Right renal cortex interstitium (tissue), 3 donors: Measurements from ENCODE around the gene TMED7. TPM values are rescaled to one million over a fixed set of nuclear protein-coding genes. Genes with fewer than 3 reads are reported as not detected.
"Not testable (repeated sequence)": the region's sequence is repeated elsewhere in the genome, so short reads cannot be mapped to it uniquely, and the experiment has no call there.

ENCODE experiments used
- DNase-seq, 3 donors: peaks; one replicate each; pipeline ENCODE4 v3.0.0-alpha.2; 2013; ENCODE audit warnings: low read depth in 3 of 3, low spot score in 2 of 3
- polyA plus RNA-seq, 3 donors: library from polyadenylated mRNA; unstranded; fragments of 120-200 nt; gene quantifications; one replicate each; pipeline ENCODE4 v1.2.1, GENCODE V29; 2013; ENCODE audit not compliant: insufficient read length in 3 of 3

Gene TMED7
- polyA plus RNA-seq: 100 to 1,000 TPM; 103 to 106 (median 103) TPM

GRCh38 chr5:115625579-115626444 is at the start of gene TMED7:
Gene TMED7 (minus strand): TSS chr5:115626036. CDS start chr5:115625792, 244 bp downstream.
- peak; percentile 91 to 94 (median 92) for DNase-seq

GRCh38 chr5:115674782-115675181 is 48.9 kb upstream of the TMED7 start:
- DNase-seq: not testable (repeated sequence)

GRCh38 chr5:115673596-115673995 is 47.8 kb upstream of the TMED7 start:
- no peak for DNase-seq

- no peak for DNase-seq
Measured at GRCh38 chr5:115671939-115672338, 46.1 kb upstream of the TMED7 start.

GRCh38 chr5:115666023-115666422 is 40.2 kb upstream of the TMED7 start:
- no peak for DNase-seq

GRCh38 chr5:115661563-115661962 is 35.7 kb upstream of the TMED7 start:
- no peak for DNase-seq

GRCh38 chr5:115661101-115661500 is 35.3 kb upstream of the TMED7 start:
- no peak for DNase-seq

- DNase-seq: no peak
Measured at GRCh38 chr5:115657881-115658233, 32.0 kb upstream of the TMED7 start.

- DNase-seq: no peak
Measured at GRCh38 chr5:115657125-115657880, 31.5 kb upstream of the TMED7 start.

- DNase-seq: no peak
Measured at GRCh38 chr5:115656404-115656803, 30.6 kb upstream of the TMED7 start.

- DNase-seq: no peak
Measured at GRCh38 chr5:115655994-115656393, 30.2 kb upstream of the TMED7 start.

GRCh38 chr5:115649541-115649940 is 23.7 kb upstream of the TMED7 start:
- no peak for DNase-seq

GRCh38 chr5:115648056-115648455 is 22.2 kb upstream of the TMED7 start:
- DNase-seq: no peak

- not testable (repeated sequence) for DNase-seq
Measured at GRCh38 chr5:115645386-115645785, 19.6 kb upstream of the TMED7 start.

- no peak for DNase-seq
Measured at GRCh38 chr5:115644046-115644445, 18.2 kb upstream of the TMED7 start.

- no peak for DNase-seq
Measured at GRCh38 chr5:115641948-115642347, 16.1 kb upstream of the TMED7 start.

- no peak for DNase-seq
Measured at GRCh38 chr5:115640274-115640673, 14.4 kb upstream of the TMED7 start.

GRCh38 chr5:115639377-115639776 is 13.5 kb upstream of the TMED7 start:
- no peak for DNase-seq

GRCh38 chr5:115637507-115637906 is 11.7 kb upstream of the TMED7 start:
- no peak for DNase-seq

GRCh38 chr5:115636008-115636407 is 10.2 kb upstream of the TMED7 start:
- no peak for DNase-seq

- peak in 2 of 3 donors; percentile 67 to 75 for DNase-seq
Measured at GRCh38 chr5:115634343-115635132, 8.7 kb upstream of the TMED7 start.
